WTC11 (cell line): ENCODE measurements around the gene MVD. TPM values are rescaled to one million over a fixed set of nuclear protein-coding genes. Genes with fewer than 3 reads are reported as not detected.

Experiments used
- ATAC-seq: fragments of 200-7000 bp; cut with Tn5 transposase; 2 replicates; pipeline ENCODE4 v1.10.0; 2021; ENCODE audit warnings: mild to moderate bottlenecking, moderate library complexity
- CTCF ChIA-PET: fragments of 300-600 bp; sonication (Branson Sonifier 250); formaldehyde crosslinking; loops from one replicate; lab custom pipeline; 2021; ENCODE audit warnings: antibody characterized with exemption; lab: Charles Lee
- POLR2A ChIA-PET: fragments of 350-600 bp; sonication (Branson Sonifier 250); formaldehyde crosslinking; loops from one replicate; lab custom pipeline; 2021; ENCODE audit warnings: antibody characterized with exemption; lab: Charles Lee
- DNase-seq: peaks from one replicate; pipeline ENCODE4 v3.0.0; 2021; ENCODE audit warnings: low spot score
- H3K27ac Mint-ChIP-seq: 2 replicates; pipeline ENCODE4 v1.8.0; 2021; ENCODE audit warnings: mixed read lengths
- H3K27me3 Mint-ChIP-seq: 2 replicates; pipeline ENCODE4 v1.8.0; 2021; ENCODE audit warnings: low read depth, mild to moderate bottlenecking, moderate library complexity, mixed read lengths
- H3K36me3 Mint-ChIP-seq: 2 replicates; pipeline ENCODE4 v1.8.0; 2021; ENCODE audit warnings: mixed read lengths
- H3K4me1 Mint-ChIP-seq: 2 replicates; pipeline ENCODE4 v1.8.0; 2022; ENCODE audit warnings: mixed read lengths
- H3K4me3 Mint-ChIP-seq: 2 replicates; pipeline ENCODE4 v1.8.0; 2021; ENCODE audit warnings: mild to moderate bottlenecking, moderate library complexity, mixed read lengths
- H3K9me3 Mint-ChIP-seq: 2 replicates; pipeline ENCODE4 v1.8.0; 2021; ENCODE audit warnings: mixed read lengths
- CREB1 ChIP-seq: sonication (generic); formaldehyde crosslinking; IDR thresholded peaks from 2 replicates; pipeline ENCODE4 v1.8.0; 2023; ENCODE audit warnings: mild to moderate bottlenecking, missing genetic modification reagents
- GRHL2 ChIP-seq: fragments of 250-450 bp; sonication (Bioruptor Pico); IDR thresholded peaks from 2 replicates; pipeline ENCODE4 v1.8.0; 2022; ENCODE audit warnings: mild to moderate bottlenecking, moderate library complexity; ENCODE audit not compliant: insufficient replicate concordance, severe bottlenecking
- IRF2 ChIP-seq: sonication (generic); formaldehyde crosslinking; IDR thresholded peaks from 2 replicates; pipeline ENCODE4 v1.8.0; 2022; ENCODE audit warnings: low read depth, missing genetic modification reagents, borderline replicate concordance
- JAZF1 ChIP-seq: fragments of 250-450 bp; sonication (Bioruptor Pico); IDR thresholded peaks from 2 replicates; pipeline ENCODE4 v1.9.0; 2021; ENCODE audit warnings: moderate library complexity, mild to moderate bottlenecking, inconsistent platforms
- MAX ChIP-seq: sonication (generic); formaldehyde crosslinking; IDR thresholded peaks from 2 replicates; pipeline ENCODE4 v1.8.0; 2022; ENCODE audit warnings: mild to moderate bottlenecking, missing genetic modification reagents
- NFATC4 ChIP-seq: fragments of 250-450 bp; sonication (Bioruptor Pico); IDR thresholded peaks from 2 replicates; pipeline ENCODE4 v1.9.0; 2021; ENCODE audit warnings: mild to moderate bottlenecking
- RELA ChIP-seq: sonication (generic); formaldehyde crosslinking; IDR thresholded peaks from 2 replicates; pipeline ENCODE4 v1.8.1; 2022; ENCODE audit warnings: missing genetic modification reagents, mild to moderate bottlenecking, borderline replicate concordance
- SP1 ChIP-seq: sonication (generic); formaldehyde crosslinking; conservative IDR thresholded peaks from 2 replicates; pipeline ENCODE4 v1.8.1; 2022; ENCODE audit warnings: missing genetic modification reagents
- TEAD4 ChIP-seq: sonication (generic); formaldehyde crosslinking; IDR thresholded peaks from 2 replicates; pipeline ENCODE4 v1.8.0; 2022; ENCODE audit warnings: mild to moderate bottlenecking, missing genetic modification reagents
- ZNF121 ChIP-seq: sonication (generic); formaldehyde crosslinking; IDR thresholded peaks from 2 replicates; pipeline ENCODE4 v1.8.0; 2023; ENCODE audit warnings: missing genetic modification reagents
- ZNF263 ChIP-seq: sonication (generic); formaldehyde crosslinking; IDR thresholded peaks from 2 replicates; pipeline ENCODE4 v1.8.1; 2022; ENCODE audit warnings: low read depth, mild to moderate bottlenecking, moderate library complexity, missing genetic modification reagents
- ZNF671 ChIP-seq: fragments of 250-450 bp; sonication (Bioruptor Pico); IDR thresholded peaks from 2 replicates; pipeline ENCODE4 v1.8.0; 2021; ENCODE audit warnings: mild to moderate bottlenecking
- ZSCAN18 ChIP-seq: fragments of 250-450 bp; sonication (Bioruptor Pico); IDR thresholded peaks from 2 replicates; pipeline ENCODE4 v2.1.2; 2022; ENCODE audit warnings: mild to moderate bottlenecking, moderate library complexity
- total RNA-seq: library from RNA; stranded (reverse); gene quantifications from 3 replicates; pipeline ENCODE4 v1.2.3, GENCODE V29; 2021
- TF ChIP-seq, protein P1 (sequence below): sonication (generic); formaldehyde crosslinking; conservative IDR thresholded peaks from 2 replicates; pipeline ENCODE4 v1.8.1; 2022; ENCODE audit warnings: mild to moderate bottlenecking, missing genetic modification reagents
- TF ChIP-seq, protein P2 (sequence below): sonication (generic); formaldehyde crosslinking; IDR thresholded peaks from 2 replicates; pipeline ENCODE4 v1.8.1; 2022; ENCODE audit warnings: mild to moderate bottlenecking, moderate library complexity, missing genetic modification reagents
- TF ChIP-seq, protein P3 (sequence below): fragments of 250-450 bp; sonication (Bioruptor Pico); IDR thresholded peaks from 2 replicates; pipeline ENCODE4 v1.9.0; 2021; ENCODE audit warnings: moderate library complexity, mild to moderate bottlenecking, inconsistent platforms, borderline replicate concordance
- TF ChIP-seq, protein P4 (sequence below): sonication (generic); formaldehyde crosslinking; IDR thresholded peaks from 2 replicates; pipeline ENCODE4 v1.8.1; 2023; ENCODE audit warnings: mild to moderate bottlenecking, missing genetic modification reagents
- TF ChIP-seq, protein P5 (sequence below): sonication (generic); formaldehyde crosslinking; IDR thresholded peaks from 2 replicates; pipeline ENCODE4 v1.8.1; 2022; ENCODE audit warnings: missing genetic modification reagents, borderline replicate concordance
- TF ChIP-seq, protein P6 (sequence below): sonication (generic); formaldehyde crosslinking; IDR thresholded peaks from 2 replicates; pipeline ENCODE4 v1.8.1; 2022; ENCODE audit warnings: low read depth, mild to moderate bottlenecking, moderate library complexity, missing genetic modification reagents, borderline replicate concordance

MVD gene
- total RNA-seq, 1 experiment from 2014 or later: 113 TPM

GRCh38 chr16:88677721-88678120, 14.8 kb upstream of the MVD start (continued):
- TF ChIP-seq, protein P1, sequence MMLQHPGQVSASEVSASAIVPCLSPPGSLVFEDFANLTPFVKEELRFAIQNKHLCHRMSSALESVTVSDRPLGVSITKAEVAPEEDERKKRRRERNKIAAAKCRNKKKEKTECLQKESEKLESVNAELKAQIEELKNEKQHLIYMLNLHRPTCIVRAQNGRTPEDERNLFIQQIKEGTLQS (CRISPR knock-in tag): no peak

DNA sequence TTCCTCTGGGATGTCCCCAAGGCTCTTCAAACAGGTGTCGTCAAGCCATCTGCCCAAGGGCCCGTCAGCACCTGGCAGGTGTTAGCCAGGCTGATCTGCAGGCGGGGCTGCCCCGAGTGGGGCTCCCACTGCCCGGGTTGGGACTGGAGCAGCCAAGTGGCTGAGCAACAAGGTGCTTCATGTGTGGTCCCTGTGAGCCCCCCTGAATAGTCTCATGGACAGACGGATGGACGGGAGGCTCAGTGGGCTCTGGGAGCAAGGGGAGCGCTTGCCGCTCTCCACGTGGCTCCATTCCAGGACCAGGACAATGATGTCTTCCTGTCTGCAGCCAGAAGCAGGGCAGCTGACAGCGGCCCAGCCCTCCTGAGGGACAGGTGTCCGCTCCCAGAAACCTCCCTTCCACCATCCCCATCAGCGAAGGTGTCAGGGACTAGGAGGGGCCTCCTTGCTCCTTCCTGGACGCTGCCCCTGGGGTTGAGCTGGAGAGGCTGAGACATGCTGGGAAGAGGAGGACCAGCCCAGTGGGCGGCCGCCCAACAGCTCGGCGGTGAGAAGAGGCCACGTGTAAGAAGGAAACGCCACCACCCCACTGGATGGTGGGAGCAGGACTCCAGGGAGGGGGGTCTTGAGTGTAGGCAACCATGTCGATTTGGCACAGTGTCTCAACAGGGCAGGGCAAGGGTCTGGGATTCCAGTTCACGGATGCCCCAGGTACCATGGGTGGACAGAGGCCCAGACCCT, 13.8 kb upstream of the MVD start:
- TF ChIP-seq, protein P2, sequence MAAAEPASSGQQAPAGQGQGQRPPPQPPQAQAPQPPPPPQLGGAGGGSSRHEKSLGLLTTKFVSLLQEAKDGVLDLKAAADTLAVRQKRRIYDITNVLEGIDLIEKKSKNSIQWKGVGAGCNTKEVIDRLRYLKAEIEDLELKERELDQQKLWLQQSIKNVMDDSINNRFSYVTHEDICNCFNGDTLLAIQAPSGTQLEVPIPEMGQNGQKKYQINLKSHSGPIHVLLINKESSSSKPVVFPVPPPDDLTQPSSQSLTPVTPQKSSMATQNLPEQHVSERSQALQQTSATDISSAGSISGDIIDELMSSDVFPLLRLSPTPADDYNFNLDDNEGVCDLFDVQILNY (CRISPR knock-in tag): no peak
- TF ChIP-seq NFATC4 (no peak), CREB1 (CRISPR knock-in tag) (no peak), GRHL2 (CRISPR knock-in tag) (no peak), IRF2 (no peak), JAZF1 (CRISPR knock-in tag) (no peak), ZNF121 (CRISPR knock-in tag) (no peak), ZNF263 (CRISPR knock-in tag) (no peak), ZSCAN18 (CRISPR knock-in tag) (no peak)
- TF ChIP-seq, protein P3, sequence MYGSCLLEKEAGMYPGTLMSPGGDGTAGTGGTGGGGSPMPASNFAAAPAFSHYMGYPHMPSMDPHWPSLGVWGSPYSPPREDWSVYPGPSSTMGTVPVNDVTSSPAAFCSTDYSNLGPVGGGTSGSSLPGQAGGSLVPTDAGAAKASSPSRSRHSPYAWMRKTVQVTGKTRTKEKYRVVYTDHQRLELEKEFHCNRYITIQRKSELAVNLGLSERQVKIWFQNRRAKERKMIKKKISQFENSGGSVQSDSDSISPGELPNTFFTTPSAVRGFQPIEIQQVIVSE (CRISPR knock-in tag): no peak
- TF ChIP-seq, protein P4, sequence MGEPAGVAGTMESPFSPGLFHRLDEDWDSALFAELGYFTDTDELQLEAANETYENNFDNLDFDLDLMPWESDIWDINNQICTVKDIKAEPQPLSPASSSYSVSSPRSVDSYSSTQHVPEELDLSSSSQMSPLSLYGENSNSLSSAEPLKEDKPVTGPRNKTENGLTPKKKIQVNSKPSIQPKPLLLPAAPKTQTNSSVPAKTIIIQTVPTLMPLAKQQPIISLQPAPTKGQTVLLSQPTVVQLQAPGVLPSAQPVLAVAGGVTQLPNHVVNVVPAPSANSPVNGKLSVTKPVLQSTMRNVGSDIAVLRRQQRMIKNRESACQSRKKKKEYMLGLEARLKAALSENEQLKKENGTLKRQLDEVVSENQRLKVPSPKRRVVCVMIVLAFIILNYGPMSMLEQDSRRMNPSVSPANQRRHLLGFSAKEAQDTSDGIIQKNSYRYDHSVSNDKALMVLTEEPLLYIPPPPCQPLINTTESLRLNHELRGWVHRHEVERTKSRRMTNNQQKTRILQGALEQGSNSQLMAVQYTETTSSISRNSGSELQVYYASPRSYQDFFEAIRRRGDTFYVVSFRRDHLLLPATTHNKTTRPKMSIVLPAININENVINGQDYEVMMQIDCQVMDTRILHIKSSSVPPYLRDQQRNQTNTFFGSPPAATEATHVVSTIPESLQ (CRISPR knock-in tag): no peak
- TF ChIP-seq, protein P5, sequence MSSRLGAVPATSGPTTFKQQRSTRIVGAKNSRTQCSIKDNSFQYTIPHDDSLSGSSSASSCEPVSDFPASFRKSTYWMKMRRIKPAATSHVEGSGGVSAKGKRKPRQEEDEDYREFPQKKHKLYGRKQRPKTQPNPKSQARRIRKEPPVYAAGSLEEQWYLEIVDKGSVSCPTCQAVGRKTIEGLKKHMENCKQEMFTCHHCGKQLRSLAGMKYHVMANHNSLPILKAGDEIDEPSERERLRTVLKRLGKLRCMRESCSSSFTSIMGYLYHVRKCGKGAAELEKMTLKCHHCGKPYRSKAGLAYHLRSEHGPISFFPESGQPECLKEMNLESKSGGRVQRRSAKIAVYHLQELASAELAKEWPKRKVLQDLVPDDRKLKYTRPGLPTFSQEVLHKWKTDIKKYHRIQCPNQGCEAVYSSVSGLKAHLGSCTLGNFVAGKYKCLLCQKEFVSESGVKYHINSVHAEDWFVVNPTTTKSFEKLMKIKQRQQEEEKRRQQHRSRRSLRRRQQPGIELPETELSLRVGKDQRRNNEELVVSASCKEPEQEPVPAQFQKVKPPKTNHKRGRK (CRISPR knock-in tag): no peak
- TF ChIP-seq, protein P1 (CRISPR knock-in tag): no peak
- no peaks in the 10 kb centered on the region for H3K27me3 Mint-ChIP-seq
- H3K4me3 Mint-ChIP-seq: no peak overlapping the region
- H3K36me3 Mint-ChIP-seq: peaks cover 2% of the 10 kb centered on the region; the same call in 1 of the 2 replicates
- H3K9me3 Mint-ChIP-seq: no peaks in the 10 kb centered on the region
- POLR2A ChIA-PET: no interaction called here
- CTCF ChIA-PET: interaction anchor here (8.4 kb wide), 1 partner anchor 10 kb away, joined by 111 read pairs; the partner anchor contains the start of gene SNAI3
- no peak for DNase-seq
- no peaks in the 10 kb centered on the region; the same call in 1 of the 2 replicates for H3K4me1 Mint-ChIP-seq
- H3K27ac Mint-ChIP-seq: no peak overlapping the region
- ATAC-seq: no peak

DNA sequence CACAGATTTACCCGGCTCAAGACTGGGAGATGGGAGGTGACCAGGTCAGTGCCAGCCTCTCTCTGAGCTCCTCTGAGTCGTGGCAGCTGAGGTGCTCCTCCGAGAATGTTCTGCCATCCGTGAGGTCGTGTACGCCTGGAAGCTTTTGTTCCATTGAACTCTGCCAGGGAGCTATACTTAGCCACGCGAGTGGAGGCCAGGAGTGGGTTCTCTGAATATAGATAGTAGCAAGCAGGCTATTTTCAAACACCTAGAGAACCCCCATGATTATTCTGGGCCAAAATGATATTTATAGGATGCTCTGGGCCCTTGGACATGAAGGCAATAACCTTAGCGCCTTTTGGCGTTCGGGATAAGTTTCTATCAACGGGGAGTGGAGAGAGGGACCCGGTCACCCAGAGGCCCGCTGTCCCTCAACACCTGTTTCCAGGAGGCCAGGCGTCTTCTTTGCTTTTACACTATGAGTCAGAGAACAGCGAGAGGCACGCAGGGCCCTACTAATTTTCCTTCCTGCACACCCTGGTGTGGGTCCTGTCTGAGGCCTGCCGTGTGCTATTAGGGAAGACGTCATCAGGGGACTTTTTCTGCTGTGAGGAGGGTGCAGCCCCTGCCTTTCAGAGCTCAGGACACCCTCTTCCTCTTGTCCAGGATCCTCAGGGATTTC, 11.0 kb upstream of the MVD start:
- Mint-ChIP-seq H3K4me1 (no peaks in the 10 kb centered on the region; the same call in 1 of the 2 replicates), H3K27me3 (no peaks in the 10 kb centered on the region), H3K4me3 (no peak overlapping the region), H3K36me3 (peaks cover under 1% of the 10 kb centered on the region), H3K27ac (no peak overlapping the region), H3K9me3 (no peaks in the 10 kb centered on the region; the same call in 1 of the 2 replicates)
- no peak for DNase-seq
- POLR2A ChIA-PET: no interaction called here
- ATAC-seq: no peak
- CTCF ChIA-PET: interaction anchor here (1.3 to 8.4 kb wide), 5 partner anchors 13 to 114 kb away, joined by 5 to 111 read pairs (median 19); partner anchors contain the start of genes IL17C and SNAI3
- TF ChIP-seq SP1 (CRISPR knock-in tag) (no peak), IRF2 (no peak), MAX (CRISPR knock-in tag) (no peak), ZNF671 (CRISPR knock-in tag) (no peak), RELA (no peak), TEAD4 (CRISPR knock-in tag) (no peak)
- TF ChIP-seq, protein P6, sequence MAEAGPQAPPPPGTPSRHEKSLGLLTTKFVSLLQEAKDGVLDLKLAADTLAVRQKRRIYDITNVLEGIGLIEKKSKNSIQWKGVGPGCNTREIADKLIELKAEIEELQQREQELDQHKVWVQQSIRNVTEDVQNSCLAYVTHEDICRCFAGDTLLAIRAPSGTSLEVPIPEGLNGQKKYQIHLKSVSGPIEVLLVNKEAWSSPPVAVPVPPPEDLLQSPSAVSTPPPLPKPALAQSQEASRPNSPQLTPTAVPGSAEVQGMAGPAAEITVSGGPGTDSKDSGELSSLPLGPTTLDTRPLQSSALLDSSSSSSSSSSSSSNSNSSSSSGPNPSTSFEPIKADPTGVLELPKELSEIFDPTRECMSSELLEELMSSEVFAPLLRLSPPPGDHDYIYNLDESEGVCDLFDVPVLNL: no peak
- TF ChIP-seq, protein P4 (CRISPR knock-in tag): no peak
